Calu3 (cell line): ENCODE results near the gene HIPK1. TPM values are rescaled to one million over a fixed set of nuclear protein-coding genes. Genes with fewer than 3 reads are reported as not detected.
"Not testable (repeated sequence)": the region's sequence is repeated elsewhere in the genome, so short reads cannot be mapped to it uniquely, and the experiment has no call there.

ENCODE experiments used
- BruUV-seq: library from RNA; stranded (reverse); fragments of 400-500 nt; replicated peaks from 2 replicates; lab custom pipeline; 2021; lab: Mats Ljungman, UMichigan
- CTCF ChIA-PET: fragments of 300-600 bp; sonication (Branson Sonifier 250); formaldehyde crosslinking; loops from one replicate; lab custom pipeline; 2022; ENCODE audit warnings: antibody characterized with exemption; lab: Charles Lee
- DNase-seq: peaks from one replicate; pipeline ENCODE4 v3.0.0; 2022
- H3K27ac Mint-ChIP-seq: one replicate; pipeline ENCODE4 v1.8.0; 2022; ENCODE audit warnings: mixed read lengths; ENCODE audit not compliant: unreplicated experiment
- H3K27me3 Mint-ChIP-seq: one replicate; pipeline ENCODE4 v1.8.0; 2022; ENCODE audit warnings: mixed read lengths; ENCODE audit not compliant: unreplicated experiment
- H3K36me3 Mint-ChIP-seq: one replicate; pipeline ENCODE4 v1.8.0; 2022; ENCODE audit warnings: mild to moderate bottlenecking, moderate library complexity, mixed read lengths; ENCODE audit not compliant: insufficient read depth, unreplicated experiment
- H3K4me1 Mint-ChIP-seq: one replicate; pipeline ENCODE4 v1.8.0; 2022; ENCODE audit warnings: mild to moderate bottlenecking, low read depth, mixed read lengths; ENCODE audit not compliant: unreplicated experiment
- H3K4me3 Mint-ChIP-seq: one replicate; pipeline ENCODE4 v1.8.0; 2022; ENCODE audit warnings: mild to moderate bottlenecking, low read depth, moderate library complexity, mixed read lengths; ENCODE audit not compliant: unreplicated experiment
- H3K9me3 Mint-ChIP-seq: one replicate; pipeline ENCODE4 v1.8.0; 2022; ENCODE audit warnings: low read depth, mixed read lengths; ENCODE audit not compliant: unreplicated experiment
- intact Hi-C: fragments of 100-400 bp; cut with micrococcal nuclease; formaldehyde crosslinking; loops from one replicate; pipeline ENCODE4 v1.10.0; 2022; ENCODE audit not compliant: unreplicated experiment
- total RNA-seq: library from RNA; stranded (reverse); gene quantifications from 2 replicates; pipeline ENCODE4 v1.2.3, GENCODE V29; 2022
- TF ChIP-seq, protein P1 (sequence below): fragments of 200-600 bp; IDR thresholded peaks from one replicate; pipeline ENCODE4 v1.8.0; 2022; ENCODE audit warnings: antibody characterized with exemption; ENCODE audit not compliant: unreplicated experiment

Gene HIPK1
- total RNA-seq, 1 experiment from 2014 or later, result 42.7 TPM

DNA sequence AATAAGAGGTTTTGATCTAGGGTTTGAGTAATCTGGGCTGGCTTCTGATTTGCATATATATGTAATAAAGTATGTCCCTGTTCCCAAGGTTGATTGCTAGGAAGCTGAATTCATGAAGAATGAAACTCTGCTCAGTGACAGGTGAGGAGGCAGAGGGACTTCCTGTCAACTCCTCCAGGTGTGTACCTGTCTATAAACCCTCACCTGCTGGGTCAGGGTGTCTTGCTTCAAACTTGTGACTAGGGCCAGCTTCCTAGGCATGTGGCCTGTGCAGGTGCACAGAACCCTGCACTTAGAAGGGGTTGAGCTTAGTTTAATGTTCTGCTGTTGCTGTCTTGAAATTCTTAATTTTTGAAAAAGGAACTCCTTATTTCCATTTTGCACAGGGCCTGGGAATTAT lies 71.3 kb downstream of the HIPK1 start:
- BruUV-seq, result no TSS peak
- TF ChIP-seq, protein P1, sequence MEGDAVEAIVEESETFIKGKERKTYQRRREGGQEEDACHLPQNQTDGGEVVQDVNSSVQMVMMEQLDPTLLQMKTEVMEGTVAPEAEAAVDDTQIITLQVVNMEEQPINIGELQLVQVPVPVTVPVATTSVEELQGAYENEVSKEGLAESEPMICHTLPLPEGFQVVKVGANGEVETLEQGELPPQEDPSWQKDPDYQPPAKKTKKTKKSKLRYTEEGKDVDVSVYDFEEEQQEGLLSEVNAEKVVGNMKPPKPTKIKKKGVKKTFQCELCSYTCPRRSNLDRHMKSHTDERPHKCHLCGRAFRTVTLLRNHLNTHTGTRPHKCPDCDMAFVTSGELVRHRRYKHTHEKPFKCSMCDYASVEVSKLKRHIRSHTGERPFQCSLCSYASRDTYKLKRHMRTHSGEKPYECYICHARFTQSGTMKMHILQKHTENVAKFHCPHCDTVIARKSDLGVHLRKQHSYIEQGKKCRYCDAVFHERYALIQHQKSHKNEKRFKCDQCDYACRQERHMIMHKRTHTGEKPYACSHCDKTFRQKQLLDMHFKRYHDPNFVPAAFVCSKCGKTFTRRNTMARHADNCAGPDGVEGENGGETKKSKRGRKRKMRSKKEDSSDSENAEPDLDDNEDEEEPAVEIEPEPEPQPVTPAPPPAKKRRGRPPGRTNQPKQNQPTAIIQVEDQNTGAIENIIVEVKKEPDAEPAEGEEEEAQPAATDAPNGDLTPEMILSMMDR, result no peak
- Mint-ChIP-seq H3K4me3 (no peak overlapping the region), H3K9me3 (peaks cover 2% of the 10 kb centered on the region), H3K36me3 (no peaks in the 10 kb centered on the region), H3K27me3 (peaks cover 52% of the 10 kb centered on the region), H3K4me1 (no peaks in the 10 kb centered on the region), H3K27ac (no peak overlapping the region)
- CTCF ChIA-PET, result no interaction called here
- DNase-seq, result no peak
- intact Hi-C loops, result no loop called here

DNA sequence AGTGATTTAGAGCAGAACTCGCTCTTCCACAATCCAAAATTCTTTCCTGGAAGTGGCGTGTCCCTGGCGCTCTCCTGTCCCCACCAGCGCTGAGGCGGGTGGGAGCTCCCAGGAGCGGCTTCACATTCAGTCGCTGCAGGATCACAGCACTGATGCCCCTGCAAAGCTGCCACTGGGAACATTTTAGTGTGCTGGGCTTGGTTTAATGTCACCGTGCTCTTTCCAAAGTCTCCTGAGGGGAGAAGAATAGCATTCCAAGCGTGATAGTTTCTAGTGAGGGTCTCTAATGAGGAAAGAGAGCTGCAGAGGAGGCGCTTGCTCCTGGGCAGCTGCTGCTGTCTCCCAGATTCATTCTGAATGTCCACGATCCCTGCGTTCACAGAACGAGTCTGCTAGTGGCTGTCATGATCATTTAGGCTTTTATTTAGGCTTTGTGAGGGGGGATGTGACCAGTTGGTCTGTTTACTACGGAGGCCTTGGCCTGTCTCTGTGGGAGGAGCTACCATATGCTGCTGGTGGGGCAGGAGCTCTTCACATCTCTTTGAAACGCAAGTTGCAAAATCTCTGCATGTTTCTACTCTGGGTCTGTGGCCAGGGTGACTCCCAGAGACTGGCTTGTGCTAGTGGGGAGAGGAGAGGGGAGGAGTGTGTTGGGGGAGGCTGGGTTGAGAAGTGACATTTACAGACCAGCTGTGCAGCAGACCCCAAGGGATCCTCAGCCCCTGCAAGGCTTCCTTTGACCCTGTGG lies 73.5 kb downstream of the HIPK1 start:
- CTCF ChIA-PET, result no interaction called here
- Mint-ChIP-seq H3K4me1 (no peaks in the 10 kb centered on the region), H3K27ac (no peak overlapping the region), H3K27me3 (peaks cover 72% of the 10 kb centered on the region), H3K36me3 (no peaks in the 10 kb centered on the region), H3K9me3 (no peaks in the 10 kb centered on the region), H3K4me3 (no peak overlapping the region)
- BruUV-seq, result no TSS peak
- intact Hi-C loops, result no loop called here
- TF ChIP-seq, protein P1, result no peak
- no peak for DNase-seq

DNA sequence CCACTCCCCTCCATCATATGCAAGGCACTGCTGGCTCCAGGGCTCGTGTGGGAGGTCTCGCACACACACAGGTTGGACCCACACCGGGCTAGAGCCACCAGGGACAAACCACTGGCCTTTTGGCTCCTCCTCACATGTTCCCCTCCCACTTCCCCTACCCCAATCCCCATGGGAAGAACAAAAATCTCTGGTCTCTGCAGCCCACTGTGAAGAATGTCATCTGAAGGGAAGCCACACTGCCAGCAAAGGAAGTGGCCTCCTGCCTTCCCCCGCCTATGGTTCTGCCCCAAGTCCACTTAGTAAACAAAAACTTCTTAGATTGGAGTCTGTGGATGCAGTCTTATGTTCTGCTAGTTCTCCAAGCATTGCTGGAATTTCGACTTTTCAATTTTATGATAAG lies 74.3 kb downstream of the HIPK1 start:
- Mint-ChIP-seq H3K4me3 (no peak overlapping the region), H3K27ac (no peak overlapping the region), H3K27me3 (peaks cover 65% of the 10 kb centered on the region), H3K36me3 (no peaks in the 10 kb centered on the region), H3K9me3 (no peaks in the 10 kb centered on the region), H3K4me1 (no peaks in the 10 kb centered on the region)
- TF ChIP-seq, protein P1, result no peak
- BruUV-seq, result no TSS peak
- DNase-seq, result no peak
- CTCF ChIA-PET, result no interaction called here
- intact Hi-C loops, result no loop called here

DNA sequence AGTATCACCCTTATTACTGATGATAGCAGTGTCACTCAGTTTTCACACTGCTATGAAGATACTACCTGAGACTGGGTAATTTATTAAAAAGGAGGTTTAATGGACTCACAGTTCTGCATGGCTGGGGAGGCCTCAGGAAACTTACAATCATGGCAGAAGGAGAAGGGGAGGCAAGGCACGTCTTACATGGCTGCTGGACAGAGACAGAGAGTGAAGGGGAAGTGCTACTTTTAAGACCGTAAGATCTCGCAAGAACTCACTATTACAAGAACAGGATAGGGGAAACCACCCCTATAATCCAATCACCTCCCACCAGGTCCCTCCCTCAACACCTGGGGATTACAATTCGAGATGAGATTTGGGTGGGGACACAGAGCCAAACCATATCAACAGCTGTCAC lies 77.7 kb downstream of the HIPK1 start:
- H3K4me3 Mint-ChIP-seq, H3K27ac Mint-ChIP-seq, H3K4me1 Mint-ChIP-seq, intact Hi-C loops, H3K36me3 Mint-ChIP-seq, H3K9me3 Mint-ChIP-seq, BruUV-seq, CTCF ChIA-PET, DNase-seq: not testable (repeated sequence)
- H3K27me3 Mint-ChIP-seq, result peaks cover 73% of the 10 kb centered on the region

DNA sequence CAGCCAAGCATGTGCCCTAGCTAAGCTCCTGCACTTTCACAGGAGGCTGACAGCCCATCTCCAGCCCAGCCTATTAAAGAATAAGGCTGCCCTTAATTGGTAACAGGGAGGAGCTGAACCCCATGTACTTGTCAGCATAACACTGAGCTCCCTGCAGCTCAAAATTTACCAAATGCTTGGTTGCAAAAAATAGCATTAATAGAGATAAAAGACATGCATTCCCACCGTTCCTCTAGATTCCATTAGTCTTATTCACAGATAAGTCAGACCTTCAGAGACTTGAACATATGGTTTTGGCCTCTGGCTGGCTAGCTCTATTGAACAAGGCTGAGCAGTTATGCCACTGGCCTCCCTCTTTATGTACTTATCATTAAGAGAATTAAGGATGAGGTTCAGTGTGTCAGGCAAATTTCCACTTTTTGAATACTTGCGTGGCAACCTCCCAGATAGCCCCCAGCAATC lies 79.4 kb downstream of the HIPK1 start:
- no peak overlapping the region for H3K27ac Mint-ChIP-seq
- DNase-seq, result no peak
- CTCF ChIA-PET, result interaction anchor here (1.5 kb wide), 1 partner anchor 15 kb away, joined by 5 read pairs; no protein-coding TSS in a partner anchor
- no TSS peak for BruUV-seq
- TF ChIP-seq, protein P1, result no peak
- H3K4me1 Mint-ChIP-seq, result no peaks in the 10 kb centered on the region
- H3K4me3 Mint-ChIP-seq, result no peak overlapping the region
- no peaks in the 10 kb centered on the region for H3K36me3 Mint-ChIP-seq
- intact Hi-C loops, result no loop called here
- H3K27me3 Mint-ChIP-seq, result peaks cover 77% of the 10 kb centered on the region
- no peaks in the 10 kb centered on the region for H3K9me3 Mint-ChIP-seq
